HCT116 (cell line): ENCODE measurements around the gene TAS2R60. TPM values are rescaled to one million over a fixed set of nuclear protein-coding genes. Genes with fewer than 3 reads are reported as not detected.

ENCODE experiments used
- ATAC-seq: fragments of 200-7000 bp; cut with Tn5 transposase; 2 replicates; pipeline ENCODE4 v1.9.1; 2020; ENCODE audit warnings: mild to moderate bottlenecking, moderate library complexity
- BruUV-seq: library from RNA; stranded (reverse); fragments of 400-500 nt; replicated peaks from 2 replicates; lab custom pipeline; 2021; lab: Mats Ljungman, UMichigan
- CTCF ChIA-PET: fragments of 300-600 bp; sonication (Branson Sonifier 250); formaldehyde crosslinking; loops from one replicate; lab custom pipeline; 2021; ENCODE audit warnings: antibody characterized with exemption; lab: Charles Lee
- POLR2A ChIA-PET: fragments of 300-600, 350-600 bp; sonication (Branson Sonifier 250); formaldehyde crosslinking; loops from one replicate; lab custom pipeline; 2021; ENCODE audit warnings: antibody characterized with exemption; lab: Charles Lee
- RAD21 ChIA-PET, 2 experiments: fragments of 300-600 bp; sonication (Branson Sonifier 250); formaldehyde crosslinking; loops; one replicate each; lab custom pipeline; 2023; ENCODE audit warnings: low total read pairs in 2 of 2; ENCODE audit not compliant: uncharacterized antibody in 2 of 2, unreplicated experiment in 2 of 2, low non-redundant PET in 1 of 2; lab: Charles Lee
- DNase-seq: peaks from one replicate; pipeline ENCODE4 v3.0.0-alpha.2; 2010; ENCODE audit warnings: low read depth, low spot score
- H2AFZ ChIP-seq: fragments of 200-600 bp; shearing (Covaris generic), sonication (generic); 2 replicates; pipeline ENCODE4 v1.6.1; 2017; ENCODE audit warnings: low read depth, mixed run types, mixed read lengths, antibody characterized with exemption, low read length; ENCODE audit not compliant: poor library complexity, severe bottlenecking
- H3K27ac ChIP-seq: 2 replicates; pipeline ENCODE4 v1.5.1; 2012; ENCODE audit warnings: low read depth, low read length
- H3K27me3 ChIP-seq: fragments of 200-600 bp; sonication (generic); 2 replicates; pipeline ENCODE4 v1.6.1; 2016; ENCODE audit warnings: mixed run types, low read length, mixed read lengths; ENCODE audit not compliant: insufficient read depth
- H3K36me3 ChIP-seq, 2 experiments: fragments of 200-500 bp in 1 of 2; fragments of 200-600 bp in 1 of 2; sonication (Bioruptor generic) in 1 of 2; sonication (generic) in 1 of 2; 2 replicates each; pipeline versions ENCODE4 v1.5.1 to v1.6.1; 2014 to 2016; ENCODE audit warnings: low read length in 2 of 2, inconsistent platforms in 1 of 2, mixed read lengths in 1 of 2, mixed run types in 1 of 2; ENCODE audit not compliant: insufficient read depth in 2 of 2, control insufficient read depth in 1 of 2
- H3K4me1 ChIP-seq, 2 experiments: fragments of 200-600 bp in 1 of 2; sonication (generic) in 1 of 2; 2 replicates each; pipeline versions ENCODE4 v1.5.1 to v1.6.1; 2012 to 2017; ENCODE audit warnings: low read length in 2 of 2, inconsistent platforms in 1 of 2, mild to moderate bottlenecking in 1 of 2, mixed read lengths in 1 of 2, mixed run types in 1 of 2, moderate library complexity in 1 of 2; ENCODE audit not compliant: insufficient read depth in 2 of 2, control insufficient read depth in 1 of 2
- H3K4me2 ChIP-seq: fragments of 200-600 bp; sonication (generic); 2 replicates; pipeline ENCODE4 v1.6.1; 2017; ENCODE audit warnings: mixed run types, low read length, mixed read lengths
- H3K4me3 ChIP-seq, 2 experiments: fragments of 200-600 bp in 1 of 2; sonication (generic) in 1 of 2; replicated peaks in 1 of 2; 2 replicates each; pipeline ENCODE4 v1.5.1; 2011 to 2016; ENCODE audit warnings: low read length in 2 of 2, control low read depth in 1 of 2, low read depth in 1 of 2, mild to moderate bottlenecking in 1 of 2, mixed read lengths in 1 of 2, mixed run types in 1 of 2
- H3K79me2 ChIP-seq: fragments of 200-600 bp; sonication (generic); 2 replicates; pipeline ENCODE4 v1.6.1; 2017; ENCODE audit warnings: mild to moderate bottlenecking, mixed run types, low read length, moderate library complexity, mixed read lengths; ENCODE audit not compliant: insufficient read depth
- H3K9ac ChIP-seq: fragments of 200-600 bp; sonication (generic); 2 replicates; pipeline ENCODE4 v1.6.1; 2016; ENCODE audit warnings: low read length, mixed read lengths
- H3K9me2 ChIP-seq: fragments of 200-600 bp; sonication (generic), shearing (Covaris generic); 2 replicates; pipeline ENCODE4 v1.6.1; 2017; ENCODE audit warnings: mixed run types, mild to moderate bottlenecking, moderate library complexity; ENCODE audit not compliant: insufficient read depth
- H3K9me3 ChIP-seq, 2 experiments: fragments of 200-500 bp in 1 of 2; fragments of 200-600 bp in 1 of 2; sonication (Bioruptor generic) in 1 of 2; sonication (generic) in 1 of 2; 2 replicates each; pipeline ENCODE4 v1.6.1; 2014 to 2017; ENCODE audit warnings: low read length in 2 of 2, mixed read lengths in 2 of 2, inconsistent platforms in 1 of 2, low read depth in 1 of 2, mild to moderate bottlenecking in 1 of 2, mixed run types in 1 of 2, moderate library complexity in 1 of 2; ENCODE audit not compliant: control insufficient read depth in 1 of 2, insufficient read depth in 1 of 2
- H4K20me1 ChIP-seq: fragments of 200-600 bp; sonication (generic), shearing (Covaris generic); 2 replicates; pipeline ENCODE4 v1.6.1; 2017; ENCODE audit warnings: mixed run types, mild to moderate bottlenecking, moderate library complexity; ENCODE audit not compliant: insufficient read depth
- SP1 ChIP-seq: IDR thresholded peaks from 2 replicates; pipeline ENCODE4 v1.6.1; 2012; ENCODE audit warnings: low read depth
- intact Hi-C: fragments of 100-400 bp; cut with micrococcal nuclease; formaldehyde crosslinking; loops from 2 replicates; pipeline ENCODE4 v1.10.0; 2022
- total RNA-seq: library from RNA; stranded (reverse); gene quantifications from one replicate; pipeline ENCODE4 v1.2.1, GENCODE V29; 2021; ENCODE audit not compliant: unreplicated experiment
- TF ChIP-seq, protein P1 (sequence below): IDR thresholded peaks from 2 replicates; pipeline ENCODE4 v1.6.1; 2011; ENCODE audit warnings: mild to moderate bottlenecking, low read length, moderate library complexity; ENCODE audit not compliant: insufficient replicate concordance; ENCODE audit errors: extremely low read depth

TAS2R60 gene
- total RNA-seq, 1 experiment from 2014 or later: not detected

DNA sequence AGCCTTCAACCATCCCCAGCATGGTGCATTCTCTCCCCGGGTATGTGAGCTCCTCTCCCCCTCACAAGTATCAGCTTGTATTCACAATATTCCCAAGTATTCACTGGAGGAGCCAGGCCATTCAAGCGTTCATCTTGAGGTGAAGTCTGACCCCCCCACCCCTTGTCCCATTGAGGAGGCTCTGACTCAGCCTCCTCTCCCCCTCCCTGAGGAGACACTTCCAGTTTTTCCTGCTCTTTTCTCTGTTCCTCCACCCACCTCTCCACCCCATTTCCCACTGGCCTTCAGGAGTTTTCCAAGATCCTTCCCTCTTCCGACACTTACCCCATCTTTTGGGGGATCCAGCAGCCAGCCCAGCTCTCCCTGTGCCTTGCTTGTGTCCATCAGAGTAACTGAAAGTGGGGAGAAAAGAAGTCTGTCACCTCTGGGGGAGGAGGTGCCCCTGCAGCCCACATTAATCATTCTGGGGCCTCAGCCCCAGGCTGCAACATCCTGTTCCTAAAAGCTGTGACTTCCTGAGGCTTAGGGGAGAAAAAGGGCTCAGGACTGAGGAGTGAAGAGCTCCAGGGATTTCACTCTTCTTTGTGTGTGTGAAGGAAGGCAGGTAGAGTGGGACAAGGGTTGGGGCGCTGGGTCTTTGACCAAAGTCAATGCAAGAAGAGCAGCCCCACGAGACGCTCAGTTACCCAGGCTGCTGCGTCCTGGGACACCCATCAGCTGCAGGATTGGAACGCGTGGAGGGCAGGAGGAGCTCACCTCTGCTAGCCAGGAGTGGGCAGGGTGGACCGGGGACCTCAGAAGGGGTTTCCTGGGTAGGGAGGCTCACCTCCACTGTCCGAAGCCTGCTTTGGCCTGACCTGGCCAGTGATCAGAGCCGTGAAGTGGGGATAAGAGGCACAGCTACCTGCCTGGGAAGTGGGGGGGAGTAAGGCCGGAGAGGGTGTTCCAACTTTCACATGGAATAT, 35.7 kb upstream of the TAS2R60 start:
- TF ChIP-seq SP1: peak; percentile 27; the same call in 1 of the 2 replicates
- TF ChIP-seq, protein P1, sequence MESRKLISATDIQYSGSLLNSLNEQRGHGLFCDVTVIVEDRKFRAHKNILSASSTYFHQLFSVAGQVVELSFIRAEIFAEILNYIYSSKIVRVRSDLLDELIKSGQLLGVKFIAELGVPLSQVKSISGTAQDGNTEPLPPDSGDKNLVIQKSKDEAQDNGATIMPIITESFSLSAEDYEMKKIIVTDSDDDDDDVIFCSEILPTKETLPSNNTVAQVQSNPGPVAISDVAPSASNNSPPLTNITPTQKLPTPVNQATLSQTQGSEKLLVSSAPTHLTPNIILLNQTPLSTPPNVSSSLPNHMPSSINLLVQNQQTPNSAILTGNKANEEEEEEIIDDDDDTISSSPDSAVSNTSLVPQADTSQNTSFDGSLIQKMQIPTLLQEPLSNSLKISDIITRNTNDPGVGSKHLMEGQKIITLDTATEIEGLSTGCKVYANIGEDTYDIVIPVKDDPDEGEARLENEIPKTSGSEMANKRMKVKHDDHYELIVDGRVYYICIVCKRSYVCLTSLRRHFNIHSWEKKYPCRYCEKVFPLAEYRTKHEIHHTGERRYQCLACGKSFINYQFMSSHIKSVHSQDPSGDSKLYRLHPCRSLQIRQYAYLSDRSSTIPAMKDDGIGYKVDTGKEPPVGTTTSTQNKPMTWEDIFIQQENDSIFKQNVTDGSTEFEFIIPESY: no peak
- Histone ChIP-seq H3K79me2 (peaks cover 3% of the 10 kb centered on the region; the same call in 1 of the 2 replicates), H3K4me2 (peak overlapping the region; percentile 92), H3K9ac (peak overlapping the region; percentile 76), H3K9me3 (no peaks in the 10 kb centered on the region), H4K20me1 (no peaks in the 10 kb centered on the region), H3K4me1 (peaks cover 15 to 22% of the 10 kb centered on the region in 2 experiments; a peak in 3 of 4 replicates), H3K27me3 (no peaks in the 10 kb centered on the region), H3K4me3 (peak overlapping the region; percentile 82 to 92), H3K9me2 (no peaks in the 10 kb centered on the region), H3K36me3 (no peaks in the 10 kb centered on the region), H2AFZ (no peak overlapping the region), H3K27ac (peak overlapping the region; percentile 22; the same call in 1 of the 2 replicates)
- POLR2A ChIA-PET: interaction anchor here (1.4 to 1.6 kb wide), 2 partner anchors 9 to 11 kb away, joined by 3 to 5 read pairs; no protein-coding TSS in a partner anchor
- ATAC-seq (peak; percentile 7; the same call in 1 of the 2 replicates), DNase-seq (no peak)
- intact Hi-C loops: loop anchor here (2.0 to 5.0 kb wide), 4 partner anchors 87 to 167 kb away; no protein-coding TSS in a partner anchor
- CTCF ChIA-PET: interaction anchor here (0.9 to 2.0 kb wide), 2 partner anchors 27 to 28 kb away, joined by 6 to 13 read pairs; no protein-coding TSS in a partner anchor
- no TSS peak for BruUV-seq
- RAD21 ChIA-PET: no interaction called here
